ENCODE measurements around the gene ALDH3A2. TPM values are rescaled to one million over a fixed set of nuclear protein-coding genes. Genes with fewer than 3 reads are reported as not detected.

Gene ALDH3A2
- 49.7 and 65.2 TPM in 2 replicates for total RNA-seq

GRCh38 chr17:19648475-19649273 is at the start of gene ALDH3A2:
Gene ALDH3A2, plus strand, starts transcription at chr17:19648751. Its CDS starts 221 bp downstream, at chr17:19648972.

GRCh38 chr17:19716108-19717030 is 67.8 kb downstream of the ALDH3A2 start, which contains the start of gene SLC47A2:
Gene SLC47A2, minus strand, starts transcription at chr17:19716584. Its CDS starts 29 bp downstream, at chr17:19716555.

Other genes with a start within 250 kb of the ALDH3A2 start
- 1.7 and 2.3 TPM in 2 replicates for gene RNF112, start 237.5 kb upstream of the ALDH3A2 start, total RNA-seq
- gene SLC47A1, start 114.9 kb upstream of the ALDH3A2 start, total RNA-seq: 0.15 and 0.50 TPM in 2 replicates
- gene SLC47A2, start 67.8 kb downstream of the ALDH3A2 start, total RNA-seq: under 0.01 TPM in 1 of 2 replicates, not detected in the other
- gene ALDH3A1, start 99.5 kb downstream of the ALDH3A2 start, total RNA-seq: 1.3 and 1.6 TPM in 2 replicates
- 18.9 and 37.9 TPM in 2 replicates for gene ULK2, start 219.2 kb downstream of the ALDH3A2 start, total RNA-seq

Data from smooth muscle cell of trachea (primary cell).